Transverse colon (tissue), 4 donors: ENCODE measurements around the gene CRELD2.

Experiments used
- CTCF ChIP-seq, 5 experiments: fragments of 200-600 bp in 3 of 5; fragments of 450-650 bp in 2 of 5; sonication (generic) in 3 of 5; IDR thresholded peaks; 1 replicate in 2 of 5; 2 replicates in 3 of 5; pipeline ENCODE4 v1.5.1; 2016 to 2017; ENCODE audit warnings: antibody characterized with exemption in 5 of 5, inconsistent platforms in 3 of 5, mild to moderate bottlenecking in 2 of 5, moderate library complexity in 1 of 5
- POLR2AphosphoS5 ChIP-seq, 3 donors: sonication (generic); formaldehyde crosslinking; IDR thresholded peaks; one replicate each; pipeline ENCODE4 v1.6.1; 2016; ENCODE audit warnings: antibody characterized with exemption in 3 of 3

DNA sequence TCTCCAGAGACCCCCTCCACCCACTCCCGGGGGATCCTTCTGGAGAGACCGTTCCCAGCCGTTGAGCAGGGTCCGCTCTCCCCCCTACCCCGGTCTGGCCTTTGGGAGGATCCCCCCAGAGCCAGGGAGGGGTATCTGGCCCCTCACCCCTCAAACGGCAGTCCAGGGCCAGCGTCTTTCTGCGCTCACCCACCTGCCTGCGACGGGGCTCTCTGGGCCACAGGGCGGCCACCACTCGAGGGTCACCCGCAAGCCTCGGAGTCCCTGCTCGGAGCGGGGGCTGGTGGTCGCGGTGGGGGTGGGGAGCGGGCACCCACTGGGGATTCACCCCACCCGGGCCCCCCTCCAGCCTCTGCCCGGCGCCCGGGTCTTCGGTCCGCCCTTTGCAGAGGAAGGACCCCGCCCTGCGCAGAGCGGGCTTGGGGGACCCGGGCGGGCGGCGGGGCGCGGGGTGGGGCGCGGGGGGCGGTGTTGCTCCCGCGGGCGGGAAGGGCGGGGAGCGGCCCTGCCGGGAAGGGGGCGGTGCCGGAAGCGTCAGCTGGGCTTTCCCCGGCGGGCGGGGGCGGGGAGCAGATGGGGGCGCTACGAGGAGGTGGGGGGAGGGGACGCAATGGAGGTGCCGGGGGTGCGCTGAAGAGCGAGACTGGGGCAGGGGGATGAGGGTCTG is 16.6 kb downstream of the CRELD2 start:
- no peak for TF ChIP-seq CTCF (IDR thresholded peaks at IDR 0.05)
- TF ChIP-seq POLR2AphosphoS5 (IDR thresholded peaks at IDR 0.05): peak in 1 of 3 donors; percentile 24
